ENCODE data around the gene FAM209B. TPM values are rescaled to one million over a fixed set of nuclear protein-coding genes. Genes with fewer than 3 reads are reported as not detected.

The FAM209B gene
- polyA plus RNA-seq, 12 donors, result 0.48 TPM; not detected in 11

Other genes starting within 250 kb of the FAM209B start
- 100 to 1,000 TPM in 1 of 12 donors, 10 to 100 TPM in 11; 36.7 to 188 (median 44.9) TPM for gene FAM210B, start 174.3 kb upstream of the FAM209B start, polyA plus RNA-seq (ENCODE audit: insufficient read length in 12 of 12)
- 10 to 100 TPM in 4 of 12 donors, 1 to 10 TPM in 7, not detected in 1; 5.1 to 14.4 (median 9.4) TPM for gene AURKA, start 141.0 kb upstream of the FAM209B start, polyA plus RNA-seq (ENCODE audit: insufficient read length in 12 of 12)
- 10 to 100 TPM in 11 of 12 donors, not detected in 1; 19.4 to 36.0 (median 30.7) TPM for gene CSTF1, start 140.6 kb upstream of the FAM209B start, polyA plus RNA-seq (ENCODE audit: insufficient read length in 12 of 12)
- gene CASS4, start 121.0 kb upstream of the FAM209B start, polyA plus RNA-seq (ENCODE audit: insufficient read length in 12 of 12), result 1 to 10 TPM in 10 of 12 donors, not detected in 2; 3.4 to 8.9 (median 7.1) TPM
- 100 to 1,000 TPM in 6 of 12 donors, 10 to 100 TPM in 5, not detected in 1; 91.7 to 162 (median 102) TPM for gene RTF2, start 64.6 kb upstream of the FAM209B start, polyA plus RNA-seq (ENCODE audit: insufficient read length in 12 of 12)
- under 1 TPM in 3 of 12 donors, not detected in 9; 0.24 to 0.45 (median 0.25) TPM for gene FAM209A, start 8.5 kb upstream of the FAM209B start, polyA plus RNA-seq (ENCODE audit: insufficient read length in 12 of 12)
- 10 to 100 TPM in 2 of 12 donors, 1 to 10 TPM in 1, under 1 TPM in 4, not detected in 5; 0.11 to 25.5 (median 0.20) TPM for gene TFAP2C, start 96.1 kb downstream of the FAM209B start, polyA plus RNA-seq (ENCODE audit: insufficient read length in 12 of 12)